Measurements from ENCODE around the gene DGKB. TPM values are rescaled to one million over a fixed set of nuclear protein-coding genes. Genes with fewer than 3 reads are reported as not detected.

DGKB gene
- total RNA-seq, 1 experiment from 2014 or later: 1.9 TPM

GRCh38 chr7:14457568-14458453, 444.7 kb downstream of the DGKB start:
- CTCF ChIA-PET: interaction anchor here (1.4 kb wide), 2 partner anchors 234 to 469 kb away, joined by 4 to 8 read pairs; partner anchors contain the start of gene ETV1
- Mint-ChIP-seq H3K27me3 (ENCODE audit: low read depth) (no peaks in the 10 kb centered on the region), H3K9me3 (peaks cover 6% of the 10 kb centered on the region), H3K36me3 (no peaks in the 10 kb centered on the region), H3K4me1 (peaks cover 10% of the 10 kb centered on the region; the same call in 1 of the 2 replicates), H3K4me3 (peak overlapping the region; percentile 32), H3K27ac (no peak overlapping the region)
- POLR2A ChIA-PET: no interaction called here
- peak; percentile 79 for TF ChIP-seq CTCF (IDR thresholded peaks at IDR 0.05)
- no peak for TF ChIP-seq SOX15 (CRISPR knock-in tag; IDR thresholded peaks at IDR 0.05)
- no peak for TF ChIP-seq TEAD1 (CRISPR knock-in tag; IDR thresholded peaks at IDR 0.05)
- no peak for TF ChIP-seq AFF4 (CRISPR knock-in tag; IDR thresholded peaks at IDR 0.05; ENCODE audit: borderline replicate concordance)
- TF ChIP-seq CDX4 (CRISPR knock-in tag; IDR thresholded peaks at IDR 0.05; ENCODE audit: borderline replicate concordance): no peak
- no peak for TF ChIP-seq NR2C2 (CRISPR knock-in tag; IDR thresholded peaks at IDR 0.05)
- peak; percentile 79 for TF ChIP-seq HMGA2 (CRISPR knock-in tag; IDR thresholded peaks at IDR 0.05)
- no peak for TF ChIP-seq E2F1 (CRISPR knock-in tag; IDR thresholded peaks at IDR 0.05)
- TF ChIP-seq CREB1 (CRISPR knock-in tag; IDR thresholded peaks at IDR 0.05): no peak
- no peak for TF ChIP-seq SMAD3 (CRISPR knock-in tag; IDR thresholded peaks at IDR 0.05; ENCODE audit: borderline replicate concordance)
- DNase-seq (ENCODE audit: low spot score): peak; percentile 69
- ATAC-seq: peak; percentile 81

GRCh38 chr7:14449291-14449690, 453.3 kb downstream of the DGKB start:
- Mint-ChIP-seq H3K36me3 (no peaks in the 10 kb centered on the region), H3K27me3 (ENCODE audit: low read depth) (no peaks in the 10 kb centered on the region), H3K27ac (no peak overlapping the region), H3K4me3 (no peak overlapping the region), H3K4me1 (no peaks in the 10 kb centered on the region), H3K9me3 (no peaks in the 10 kb centered on the region)
- ATAC-seq (no peak), DNase-seq (ENCODE audit: low spot score) (no peak)
- no peak for TF ChIP-seq E2F4 (CRISPR knock-in tag; IDR thresholded peaks at IDR 0.05; ENCODE audit: borderline replicate concordance, low read depth)
- no peak for TF ChIP-seq ATF1 (CRISPR knock-in tag; IDR thresholded peaks at IDR 0.05)
- TF ChIP-seq ZNF416 (CRISPR knock-in tag; IDR thresholded peaks at IDR 0.05): no peak
- TF ChIP-seq SMAD3 (CRISPR knock-in tag; IDR thresholded peaks at IDR 0.05; ENCODE audit: borderline replicate concordance): no peak
- no peak for TF ChIP-seq FOXJ3 (CRISPR knock-in tag; IDR thresholded peaks at IDR 0.05; ENCODE audit: borderline replicate concordance)
- no peak for TF ChIP-seq SP1 (CRISPR knock-in tag; conservative IDR thresholded peaks at IDR 0.05)
- no peak for TF ChIP-seq TCF7 (CRISPR knock-in tag; IDR thresholded peaks at IDR 0.05; ENCODE audit: low read depth)
- no peak for TF ChIP-seq RORB (CRISPR knock-in tag; IDR thresholded peaks at IDR 0.05)
- TF ChIP-seq NFYB (CRISPR knock-in tag; conservative IDR thresholded peaks at IDR 0.05; ENCODE audit: low read depth): no peak
- no peak for TF ChIP-seq MYBL2 (CRISPR knock-in tag; IDR thresholded peaks at IDR 0.05)
- no peak for TF ChIP-seq NFATC4 (CRISPR knock-in tag; IDR thresholded peaks at IDR 0.05)
- TF ChIP-seq PREB (CRISPR knock-in tag; IDR thresholded peaks at IDR 0.05; ENCODE audit: borderline replicate concordance): no peak
- no peak for TF ChIP-seq E2F5 (CRISPR knock-in tag; IDR thresholded peaks at IDR 0.05)
- TF ChIP-seq NR3C1 (CRISPR knock-in tag; conservative IDR thresholded peaks at IDR 0.05; ENCODE audit: low read depth): no peak
- ChIA-PET POLR2A (no interaction called here), CTCF (no interaction called here)
